PFSK-1 (cell line): ENCODE results near the gene TNRC6C.

Source experiments
- FOXP2 ChIP-seq: optimal IDR thresholded peaks from 2 replicates; pipeline ENCODE3; 2011; ENCODE audit warnings: borderline replicate concordance, control low read depth, inconsistent platforms; ENCODE audit not compliant: insufficient read depth; ENCODE audit errors: extremely low read length, extremely low read depth
- POLR2AphosphoS5 ChIP-seq: IDR thresholded peaks from 2 replicates; pipeline ENCODE4 v1.6.1; 2012; ENCODE audit warnings: low read depth, mild to moderate bottlenecking, control low read depth, low read length, moderate library complexity
- REST ChIP-seq, 2 experiments: IDR thresholded peaks; 2 replicates each; pipeline versions ENCODE4 v1.6.1 to v1.8.0; 2011 to 2012; ENCODE audit warnings: low read depth in 2 of 2, low read length in 2 of 2, control low read depth in 1 of 2, inconsistent platforms in 1 of 2, mild to moderate bottlenecking in 1 of 2, moderate library complexity in 1 of 2; ENCODE audit not compliant: insufficient read depth in 1 of 2
- SIN3A ChIP-seq: IDR thresholded peaks from 2 replicates; pipeline ENCODE4 v1.6.1; 2012; ENCODE audit warnings: mild to moderate bottlenecking, low read length, moderate library complexity, borderline replicate concordance; ENCODE audit not compliant: insufficient read depth
- TAF1 ChIP-seq: IDR thresholded peaks from 2 replicates; pipeline ENCODE4 v1.6.1; 2012; ENCODE audit warnings: low read length, control low read depth, borderline replicate concordance; ENCODE audit not compliant: insufficient read depth

The TNRC6C gene

GRCh38 chr17:78043031-78043430 lies 84.5 kb downstream of the TNRC6C start:
- TF ChIP-seq REST (IDR thresholded peaks at IDR 0.05; ENCODE audit: insufficient read depth in 1 of 2, low read depth in 2 of 2, low read length in 2 of 2) (no peak), SIN3A (no peak), FOXP2 (no peak), POLR2AphosphoS5 (no peak), TAF1 (no peak)

- no peak for TF ChIP-seq SIN3A
- no peak for TF ChIP-seq FOXP2
- TF ChIP-seq POLR2AphosphoS5, result no peak
Measured at GRCh38 chr17:78044280-78044835, 85.9 kb downstream of the TNRC6C start.

GRCh38 chr17:78045316-78045715 lies 86.8 kb downstream of the TNRC6C start:
- TF ChIP-seq FOXP2 (no peak), POLR2AphosphoS5 (no peak), SIN3A (no peak)

GRCh38 chr17:78046923-78047322 lies 88.4 kb downstream of the TNRC6C start:
- TF ChIP-seq FOXP2 (no peak), REST (IDR thresholded peaks at IDR 0.05; ENCODE audit: insufficient read depth in 1 of 2, low read depth in 2 of 2, low read length in 2 of 2) (no peak), SIN3A (no peak), TAF1 (no peak), POLR2AphosphoS5 (no peak)

GRCh38 chr17:78048346-78049292 lies 90.1 kb downstream of the TNRC6C start:
- TF ChIP-seq SIN3A (no peak), TAF1 (no peak), REST (IDR thresholded peaks at IDR 0.05; ENCODE audit: insufficient read depth in 1 of 2, low read depth in 2 of 2, low read length in 2 of 2) (no peak), FOXP2 (no peak), POLR2AphosphoS5 (no peak)

GRCh38 chr17:78049609-78050008 lies 91.1 kb downstream of the TNRC6C start:
- TF ChIP-seq REST (IDR thresholded peaks at IDR 0.05; ENCODE audit: insufficient read depth in 1 of 2, low read depth in 2 of 2, low read length in 2 of 2), result no peak
